Non-pigmented ciliary epithelial cell (primary cell): ENCODE data around the gene FMNL1.
A peak's percentile ranks its signal among the peaks of the same experiment; 100 is the strongest.

Experiments used
- DNase-seq: peaks from one replicate; pipeline ENCODE4 v3.0.0-alpha.2; 2010; ENCODE audit warnings: low read depth

The FMNL1 gene

DNA sequence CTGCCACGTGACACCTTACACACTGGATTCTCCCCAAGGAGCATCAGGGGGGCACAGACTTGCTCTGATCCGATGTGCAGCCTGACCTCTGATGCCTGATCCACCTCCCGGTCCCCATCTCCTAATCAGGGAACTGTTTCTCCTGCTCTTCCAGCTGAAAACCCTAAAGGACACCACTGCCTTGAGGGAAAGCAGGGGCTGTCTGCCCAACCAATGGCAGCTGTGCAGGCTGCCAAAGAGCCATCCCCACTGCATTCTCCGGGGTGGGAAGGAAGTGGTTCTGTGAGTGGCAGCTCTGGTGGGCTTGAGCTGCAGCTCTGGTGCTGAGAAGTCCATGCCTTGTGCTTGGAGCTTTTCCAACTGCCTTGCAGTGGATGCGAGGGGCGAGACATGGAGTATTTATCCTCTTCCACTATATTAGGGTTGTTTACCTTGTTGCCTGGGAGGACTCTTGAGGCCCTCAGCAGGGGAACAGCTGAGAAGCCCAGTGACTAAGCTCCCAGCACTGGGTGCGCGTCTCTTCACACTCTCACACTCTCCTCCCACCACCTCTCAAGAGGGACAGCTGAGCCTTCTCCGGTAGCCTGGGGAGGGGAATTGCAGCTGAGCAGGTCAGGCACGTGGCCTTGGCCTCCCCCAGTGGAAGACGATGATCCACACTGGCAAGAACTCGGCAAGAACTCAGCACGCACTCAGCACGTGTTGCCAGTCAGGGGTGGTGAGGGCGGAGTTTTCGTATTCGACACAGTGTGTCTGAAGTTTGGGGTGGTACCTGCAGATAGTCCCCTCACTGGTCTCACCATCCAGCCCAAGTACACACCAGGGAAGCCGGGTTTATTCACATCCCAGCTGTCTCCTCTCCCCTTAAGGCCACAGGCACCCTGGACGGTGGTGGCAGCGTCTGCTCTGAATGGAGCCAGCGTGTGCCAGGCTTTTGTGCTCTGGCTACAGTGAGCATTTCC, 61.3 kb downstream of the FMNL1 start:
- peak; percentile 76 for DNase-seq

DNA sequence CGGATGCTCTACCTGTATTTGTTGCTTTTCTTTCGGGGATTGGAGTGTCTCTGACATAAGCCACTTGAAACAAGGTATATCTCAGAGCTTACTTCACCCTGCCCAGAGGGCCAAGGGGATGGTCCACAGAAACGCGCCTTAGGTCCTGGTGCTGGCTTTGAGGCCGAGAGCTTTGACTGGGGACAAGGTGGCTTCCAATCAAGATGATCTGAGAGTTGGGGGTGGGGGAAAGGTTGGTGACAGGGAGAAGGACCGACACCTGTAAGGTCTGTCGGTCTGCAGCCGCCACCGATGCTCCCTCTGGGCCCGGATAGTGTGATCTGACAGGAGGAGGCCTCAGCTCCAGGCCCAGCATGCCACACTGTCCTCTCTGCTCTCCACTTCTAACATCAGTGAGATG, 62.0 kb downstream of the FMNL1 start:
- no peak for DNase-seq

DNA sequence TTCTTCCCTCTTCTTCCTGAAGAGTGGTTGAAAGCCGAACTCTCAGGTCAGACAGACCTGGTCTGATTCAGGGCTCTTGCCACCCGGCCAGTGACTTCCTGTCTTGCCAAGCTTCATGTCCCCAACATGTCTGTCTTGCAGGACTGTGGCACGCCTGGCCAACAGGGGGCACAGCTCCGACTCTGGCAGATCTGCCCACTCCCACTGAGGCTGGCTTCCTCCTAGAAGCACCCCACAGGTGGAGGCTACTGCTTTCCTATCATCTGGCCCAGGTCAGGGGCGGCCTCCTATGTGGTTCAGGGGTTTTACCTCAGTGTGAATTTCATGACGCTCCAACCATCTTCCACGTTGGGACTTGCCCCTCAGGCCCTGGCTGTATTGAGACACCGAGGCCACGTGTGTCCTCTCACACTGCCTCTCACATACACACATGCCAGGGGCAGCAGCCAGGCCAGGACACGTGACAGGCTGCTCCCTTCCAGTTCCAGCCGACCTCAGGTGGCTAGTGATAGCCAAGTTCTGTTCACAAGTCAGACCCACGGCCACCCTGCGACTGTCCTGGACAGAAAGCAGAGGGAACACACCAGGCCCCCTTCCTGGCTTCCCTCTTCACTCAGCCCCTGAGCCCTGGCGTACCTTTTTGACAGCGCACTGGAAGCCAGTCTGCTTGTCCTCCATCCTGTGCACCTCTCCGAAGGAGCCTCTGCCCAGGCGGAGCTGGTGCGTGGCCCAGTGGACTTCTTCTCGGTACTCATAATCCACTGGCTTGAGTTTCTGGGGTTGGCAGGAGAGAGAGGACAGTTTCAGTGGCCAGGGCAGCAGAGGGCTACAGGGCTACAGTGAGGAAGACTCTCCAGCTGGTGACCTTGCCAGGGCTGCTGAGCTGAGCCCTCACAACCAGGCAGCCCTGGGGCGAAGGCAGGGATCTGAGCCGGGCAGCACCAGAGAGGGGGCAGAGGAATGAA, 62.8 kb downstream of the FMNL1 start:
- no peak for DNase-seq

DNA sequence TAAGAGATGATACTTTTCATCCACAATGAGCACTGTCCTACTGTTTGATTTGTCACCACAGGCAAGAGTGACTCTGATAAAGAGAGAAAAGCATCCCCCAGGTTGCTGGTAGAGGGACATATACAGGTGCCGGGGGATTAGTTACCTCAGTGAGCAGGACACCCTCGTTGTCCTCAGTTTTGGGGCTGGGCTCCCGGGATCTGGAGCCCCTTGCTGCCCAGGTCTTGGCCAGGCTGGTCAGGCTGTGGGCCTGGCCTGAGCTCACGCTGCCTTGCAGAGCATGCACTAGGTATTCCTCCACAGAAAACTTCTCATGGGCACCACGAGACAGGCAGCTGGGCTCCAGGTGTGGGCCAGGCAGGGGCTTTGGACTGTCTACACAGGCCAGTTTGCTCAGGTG, 64.6 kb downstream of the FMNL1 start:
- DNase-seq: no peak

DNA sequence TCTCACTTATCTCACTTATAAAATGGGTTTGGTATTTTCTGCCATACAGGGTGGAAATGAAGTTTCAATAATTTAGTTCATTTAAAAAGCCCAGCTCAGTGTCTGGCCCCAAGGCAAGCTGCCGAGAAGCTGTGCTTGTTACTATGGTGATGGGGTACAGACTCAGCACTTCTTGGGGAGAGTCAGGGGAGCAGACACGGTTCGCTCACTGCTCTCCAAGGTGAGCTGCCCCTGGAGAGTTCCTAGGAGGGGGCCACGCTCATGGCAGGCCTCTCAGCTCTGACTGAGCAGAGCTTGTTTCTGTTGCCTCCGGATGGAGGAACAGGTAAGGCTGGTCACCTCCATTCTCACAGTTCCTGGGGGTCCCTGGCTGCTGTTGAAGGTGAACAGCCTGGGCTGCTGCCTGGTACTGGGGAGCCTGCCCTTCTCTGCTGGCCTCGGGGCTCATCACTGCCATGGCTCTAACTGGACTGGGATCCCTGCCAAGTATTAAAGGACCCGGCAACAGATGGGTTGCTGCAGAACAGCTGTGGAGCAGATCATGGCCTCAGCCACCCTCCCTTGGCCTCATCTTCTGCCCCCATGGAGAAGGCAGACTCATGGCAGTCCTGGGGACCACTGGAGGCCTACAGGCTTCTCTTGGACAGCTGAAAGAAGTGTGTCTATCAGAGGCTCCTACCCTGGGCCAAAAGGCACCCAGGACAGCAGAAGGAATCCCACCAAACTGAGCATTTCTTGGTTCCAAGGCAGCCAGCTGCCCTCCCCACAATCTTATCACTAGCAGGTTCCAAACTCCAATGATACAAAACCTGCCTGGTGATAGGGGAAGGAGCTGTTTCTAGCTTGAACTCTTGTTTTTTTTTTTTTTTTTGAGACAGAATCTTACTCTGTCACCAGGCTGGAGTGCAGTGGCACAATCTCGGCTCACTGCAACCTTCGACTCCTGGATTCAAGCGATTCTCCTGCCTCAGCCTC, 66.1 kb downstream of the FMNL1 start:
- no peak for DNase-seq

DNA sequence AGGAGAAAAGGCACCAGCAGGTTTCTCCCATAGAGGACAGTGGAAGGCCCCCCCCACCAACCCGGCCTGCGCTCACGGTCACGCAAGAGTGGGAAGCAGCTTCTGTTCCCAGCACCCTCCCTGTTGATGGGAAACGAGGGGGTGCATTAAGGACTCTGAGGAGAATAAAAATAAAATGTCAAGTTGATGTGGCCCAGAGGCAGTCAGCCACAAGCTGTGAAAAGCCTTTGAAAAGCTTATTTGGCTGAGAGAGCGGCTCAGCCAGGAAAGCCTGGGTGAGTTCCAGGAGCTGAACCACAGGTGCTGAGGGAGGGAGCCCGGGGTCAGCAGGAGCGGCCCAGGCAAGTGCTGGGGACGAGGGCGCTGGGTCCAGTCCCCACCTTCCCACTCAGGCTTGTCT, 67.1 kb downstream of the FMNL1 start:
- no peak for DNase-seq

DNA sequence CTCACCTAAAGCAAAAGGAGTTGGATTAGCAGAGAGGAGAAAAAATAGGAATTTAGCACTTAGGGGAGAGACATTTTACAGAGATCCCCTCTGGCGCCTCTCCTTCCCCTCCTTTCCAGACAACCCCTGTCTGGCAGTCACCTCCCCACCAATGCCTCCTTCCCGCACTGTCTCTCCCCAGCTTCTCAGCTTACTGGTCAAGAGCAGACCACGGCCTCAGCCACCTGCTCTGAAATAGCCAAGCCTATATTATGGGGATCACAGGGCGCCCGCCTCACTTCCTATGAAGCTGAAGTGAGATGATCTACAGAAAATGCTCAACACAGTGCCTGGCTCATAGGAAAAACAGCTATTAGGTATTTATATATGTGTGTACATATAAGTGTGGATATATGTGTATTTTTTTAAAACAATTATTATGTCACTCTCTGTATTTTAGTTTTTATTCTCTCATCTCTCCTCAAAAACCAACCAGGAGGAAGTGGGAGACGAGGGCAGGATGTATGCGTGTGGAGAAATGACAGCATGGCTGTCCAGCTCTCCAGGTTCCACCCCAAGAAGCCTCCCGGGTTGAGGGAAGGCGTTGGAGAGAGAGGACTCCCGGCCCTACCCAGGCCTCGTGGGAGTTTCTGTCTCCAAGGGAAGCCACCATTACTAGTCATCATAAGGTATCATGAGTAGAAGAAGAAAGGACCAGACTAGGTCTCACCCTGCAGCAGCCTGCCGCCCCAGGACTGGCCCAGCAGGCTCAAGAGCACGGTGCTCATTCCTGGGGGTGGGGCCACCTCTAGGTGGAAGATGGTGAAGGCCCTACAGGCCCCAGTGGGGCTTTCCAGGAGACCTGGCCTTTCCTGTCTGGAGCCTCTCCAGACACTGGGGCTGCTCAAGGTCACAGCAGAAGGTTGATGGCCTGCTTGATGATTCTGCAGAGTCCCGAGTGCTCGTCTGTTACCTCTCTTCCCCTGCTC, 67.9 kb downstream of the FMNL1 start:
- no peak for DNase-seq

DNA sequence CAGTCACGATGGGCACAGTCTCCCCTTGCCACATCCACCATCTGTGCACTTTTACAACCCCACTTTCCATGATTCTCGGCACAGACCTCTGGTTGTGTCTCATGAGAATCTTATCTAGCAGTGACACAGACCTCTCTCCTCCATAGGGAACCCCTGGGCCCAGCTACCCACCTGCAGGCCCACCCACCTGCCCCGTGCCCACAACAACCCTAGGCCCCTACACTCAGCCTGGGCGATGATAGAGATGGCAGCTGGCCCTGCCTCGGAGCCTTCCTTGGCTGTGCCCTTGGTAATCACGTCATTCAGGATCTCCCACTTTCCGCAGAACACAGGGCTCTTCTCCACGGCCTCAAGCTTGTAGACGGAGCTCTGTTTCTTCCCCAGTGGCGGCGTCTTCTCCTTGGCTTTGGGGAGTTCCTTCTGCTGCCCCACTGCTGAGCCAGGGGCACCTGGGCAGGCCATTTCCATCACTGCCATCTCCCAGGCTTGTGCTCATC, 68.6 kb downstream of the FMNL1 start:
- no peak for DNase-seq

DNA sequence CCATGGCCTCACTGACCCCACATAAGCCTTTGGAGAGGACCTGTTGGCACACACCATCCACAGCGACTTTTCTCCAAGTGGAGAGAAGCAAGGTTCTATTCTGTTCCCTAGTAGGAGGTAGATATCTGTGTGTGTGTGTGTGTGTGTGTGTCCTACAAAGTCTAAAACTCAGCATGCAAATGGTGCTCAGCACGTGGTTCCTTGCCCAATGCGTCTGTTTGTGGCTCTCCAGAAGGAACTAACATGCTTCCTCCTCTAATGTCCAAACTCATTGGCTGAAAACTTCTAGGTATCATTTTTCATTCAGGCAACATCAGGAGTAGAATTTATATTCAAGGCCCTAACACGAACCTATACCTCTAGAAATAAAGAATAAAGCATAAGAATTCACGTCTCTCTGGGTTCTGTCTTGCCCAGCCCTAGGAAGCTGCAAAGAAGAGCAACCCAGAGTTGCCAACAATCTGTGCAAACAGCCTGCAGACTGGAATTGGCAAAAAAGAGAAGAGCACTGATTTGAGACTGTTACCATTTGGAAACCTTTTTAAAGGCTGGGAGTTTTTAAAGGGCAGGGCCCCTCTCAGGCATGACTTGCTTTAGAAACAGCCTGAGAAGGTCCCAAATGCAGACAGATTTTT, 69.6 kb downstream of the FMNL1 start:
- DNase-seq: no peak

DNA sequence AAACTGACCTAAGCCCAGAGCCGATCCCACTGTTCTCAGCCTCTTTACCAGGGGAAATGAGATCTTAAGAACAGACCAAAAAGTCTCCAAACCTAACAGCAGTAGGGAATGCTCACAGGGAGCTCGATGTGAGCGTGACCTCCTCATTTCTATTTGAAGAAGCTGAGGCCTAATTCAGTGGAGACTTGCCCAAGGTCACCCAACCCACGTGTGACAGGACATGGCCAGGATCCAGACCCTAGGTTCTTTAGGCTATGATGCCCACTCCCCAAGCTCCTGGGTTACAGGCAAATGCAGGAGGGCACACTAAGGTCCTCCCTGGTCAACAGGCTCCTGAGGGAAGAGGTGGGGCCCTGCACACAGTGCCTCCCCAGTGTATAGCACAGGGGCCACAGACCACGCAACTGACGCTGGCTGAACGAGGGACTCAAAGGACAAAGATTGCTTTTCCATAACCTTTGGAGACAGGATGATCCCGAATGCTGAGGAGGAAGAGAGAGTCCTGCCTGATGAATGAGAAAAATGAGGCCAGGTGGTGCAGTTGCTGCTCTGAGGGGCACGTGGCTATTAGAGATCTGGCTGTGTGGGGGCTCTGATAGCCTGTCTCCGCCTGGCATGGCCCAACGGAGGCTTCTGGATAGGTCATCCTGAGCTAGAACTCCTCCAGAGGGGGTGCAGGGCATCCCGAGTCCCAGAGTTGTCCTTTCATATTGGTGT, 71.2 kb downstream of the FMNL1 start:
- DNase-seq: no peak

DNA sequence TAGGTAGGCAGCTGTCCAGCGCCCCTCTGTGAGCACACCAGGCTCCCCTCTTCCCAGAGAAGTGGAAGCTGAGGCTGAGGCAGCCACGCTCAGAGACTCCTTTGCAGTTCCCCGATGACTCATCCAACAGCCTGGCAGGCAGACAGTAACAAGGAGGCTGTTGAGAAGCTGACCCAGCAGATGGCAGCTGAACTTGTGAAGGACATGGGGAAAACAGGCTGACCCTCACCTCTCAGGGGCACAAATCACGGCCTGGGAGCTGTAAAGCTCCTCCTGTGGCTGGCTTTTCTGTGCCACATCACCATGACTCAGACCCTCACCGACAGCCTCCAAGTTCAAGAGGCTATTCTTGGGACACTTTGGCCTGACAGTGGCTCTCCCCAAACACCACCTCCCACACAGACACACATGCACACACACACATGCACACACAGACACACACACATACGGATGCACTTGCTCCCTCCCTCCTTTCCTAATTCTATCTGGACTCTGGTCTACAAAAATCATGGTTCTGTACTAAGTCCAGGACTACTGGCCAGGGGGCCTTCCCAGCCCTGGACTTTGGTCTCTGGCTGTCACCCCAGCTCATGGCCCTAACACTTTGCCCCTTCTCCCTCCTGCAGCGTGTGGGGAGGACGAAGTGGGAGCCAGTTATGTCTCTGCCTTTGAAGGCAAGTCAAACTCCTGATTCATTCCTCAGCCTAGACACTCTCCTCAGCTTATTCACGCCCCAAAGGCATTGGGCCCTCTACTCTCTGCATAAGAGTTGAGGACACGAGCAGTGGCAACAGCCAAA, 71.9 kb downstream of the FMNL1 start:
- peak; percentile 76 for DNase-seq

DNA sequence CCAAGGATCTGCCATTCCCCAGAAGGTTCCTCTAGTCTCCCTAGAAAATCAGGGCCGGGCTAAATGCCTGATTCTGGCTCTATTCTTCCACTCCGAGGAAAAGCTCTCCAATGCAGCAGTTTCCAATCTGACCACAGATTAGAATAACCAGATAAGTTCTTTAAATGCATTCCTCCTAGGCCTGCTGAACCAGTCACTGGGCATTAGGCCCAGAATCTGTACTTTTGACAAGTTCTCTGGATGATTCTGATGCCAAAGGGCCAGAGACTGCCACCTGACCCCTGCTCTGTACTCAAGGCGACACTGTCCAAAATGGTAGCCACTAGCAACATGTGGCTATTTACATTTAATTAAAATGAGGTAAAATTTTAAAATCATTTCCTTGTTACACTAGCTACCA, 72.8 kb downstream of the FMNL1 start:
- peak; percentile 58 for DNase-seq

DNA sequence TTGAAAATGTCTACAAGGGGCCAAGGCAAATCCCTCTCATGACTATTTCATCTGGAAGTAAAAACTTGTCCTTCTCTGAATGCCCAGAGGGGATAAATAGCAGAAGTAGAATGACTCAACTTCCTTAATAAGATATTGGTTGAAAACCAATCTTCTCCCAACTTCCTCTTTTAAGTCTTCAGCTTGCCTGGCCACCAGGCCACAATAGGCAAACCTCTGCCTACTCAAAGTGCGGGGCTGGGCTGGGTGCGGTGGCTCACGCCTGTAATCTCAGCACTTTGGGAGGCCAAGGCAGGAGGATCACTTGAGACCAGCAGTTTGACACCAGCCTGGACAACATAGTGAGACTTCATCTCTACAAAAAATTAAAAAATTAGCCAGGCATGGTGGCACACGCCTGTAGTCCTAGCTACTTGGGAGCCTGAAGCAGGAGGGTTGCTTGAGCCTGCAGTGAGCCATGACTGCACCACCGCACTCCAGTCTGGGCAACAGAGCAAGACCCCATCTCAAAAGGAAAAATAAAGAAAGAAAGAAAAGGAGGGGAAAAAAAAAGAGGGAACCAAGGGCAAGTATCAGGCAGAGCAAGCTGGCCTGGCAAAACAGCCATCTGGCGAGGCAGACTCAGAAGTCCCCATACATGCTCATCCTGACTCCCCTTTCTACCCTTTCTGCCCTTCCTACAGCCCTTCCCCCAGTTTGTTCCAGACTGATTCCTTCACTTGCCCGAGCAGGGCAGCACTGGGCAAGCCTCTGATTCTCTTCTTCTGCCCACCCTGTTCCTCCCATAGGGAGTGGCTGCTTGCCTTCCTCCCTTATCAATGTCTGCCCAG, 74.5 kb downstream of the FMNL1 start:
- DNase-seq: no peak

DNA sequence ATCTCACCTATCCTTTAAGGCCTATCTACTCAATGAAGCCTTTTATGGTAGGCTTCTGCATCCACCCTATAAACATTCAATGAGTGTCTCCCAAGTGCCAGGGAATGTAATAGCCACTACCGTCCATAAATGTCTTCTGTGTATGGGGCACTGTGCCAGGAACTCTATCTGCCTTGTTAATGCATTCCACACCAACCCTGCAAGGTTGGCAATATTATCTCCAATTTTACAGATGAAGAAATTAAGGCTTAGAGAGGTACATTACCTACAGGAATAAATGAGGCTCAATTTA, 75.1 kb downstream of the FMNL1 start:
- DNase-seq: no peak
